ENCODE results near the gene FBXL15. TPM values are rescaled to one million over a fixed set of nuclear protein-coding genes. Genes with fewer than 3 reads are reported as not detected.
A peak's percentile ranks its signal among the peaks of the same experiment; 100 is the strongest.

Gene FBXL15
- total RNA-seq, 2 experiments from 2014 or later, result 14.1 to 15.7 TPM

DNA sequence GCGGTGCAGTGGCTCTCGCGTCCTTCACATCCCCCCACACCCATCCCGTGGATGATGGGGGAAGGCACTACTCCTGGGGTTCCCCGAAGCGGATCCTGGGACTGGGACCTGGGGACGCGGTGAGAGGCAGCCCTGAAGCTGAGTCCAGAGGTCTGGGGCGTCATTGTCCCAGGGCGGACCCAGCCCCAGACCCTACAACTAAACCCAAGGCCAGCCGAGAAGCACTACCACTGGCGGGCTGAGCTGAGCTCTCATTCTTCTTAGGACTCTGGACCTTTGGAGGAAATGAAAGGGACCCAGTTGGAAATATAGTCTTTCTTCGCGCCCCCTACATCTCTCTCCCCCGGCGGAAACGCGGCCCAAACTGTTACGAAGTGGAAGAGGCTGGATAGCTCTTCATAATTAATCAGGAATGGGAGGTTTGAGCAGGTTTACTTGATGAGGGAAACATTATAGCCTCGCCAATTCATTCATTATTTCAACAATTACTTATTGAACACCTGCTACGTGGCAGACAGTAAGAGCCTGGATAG is 389 bp upstream of the FBXL15 start:
- ChIA-PET POLR2A (interaction anchor here (0.9 to 7.3 kb wide), 18 partner anchors 10 to 304 kb away, joined by 3 to 73 read pairs (median 6); partner anchors contain the start of genes ARL3, C10orf95, CUEDC2 and NFKB2), CTCF (interaction anchor here (0.8 to 6.2 kb wide), 12 partner anchors 10 to 250 kb away, joined by 3 to 143 read pairs (median 5); partner anchors contain the start of genes C10orf95, CUEDC2 and NFKB2)
- intact Hi-C loops (cut with micrococcal nuclease), result no loop called here
- H3K36me3 Mint-ChIP-seq (ENCODE audit: low read depth), result peaks cover 8% of the 10 kb centered on the region
- DNase-seq, result peak; percentile 36
- no peaks in the 10 kb centered on the region for H3K9me3 Mint-ChIP-seq
- peaks cover 18% of the 10 kb centered on the region for H3K27me3 Mint-ChIP-seq
- no peak for ATAC-seq
- peak overlapping the region; percentile 91 for H3K27ac Mint-ChIP-seq
- peak overlapping the region; percentile 87 for H3K4me3 Mint-ChIP-seq
- peaks cover 22% of the 10 kb centered on the region for H3K4me1 Mint-ChIP-seq (ENCODE audit: low read depth)
- TF ChIP-seq, protein P1, sequence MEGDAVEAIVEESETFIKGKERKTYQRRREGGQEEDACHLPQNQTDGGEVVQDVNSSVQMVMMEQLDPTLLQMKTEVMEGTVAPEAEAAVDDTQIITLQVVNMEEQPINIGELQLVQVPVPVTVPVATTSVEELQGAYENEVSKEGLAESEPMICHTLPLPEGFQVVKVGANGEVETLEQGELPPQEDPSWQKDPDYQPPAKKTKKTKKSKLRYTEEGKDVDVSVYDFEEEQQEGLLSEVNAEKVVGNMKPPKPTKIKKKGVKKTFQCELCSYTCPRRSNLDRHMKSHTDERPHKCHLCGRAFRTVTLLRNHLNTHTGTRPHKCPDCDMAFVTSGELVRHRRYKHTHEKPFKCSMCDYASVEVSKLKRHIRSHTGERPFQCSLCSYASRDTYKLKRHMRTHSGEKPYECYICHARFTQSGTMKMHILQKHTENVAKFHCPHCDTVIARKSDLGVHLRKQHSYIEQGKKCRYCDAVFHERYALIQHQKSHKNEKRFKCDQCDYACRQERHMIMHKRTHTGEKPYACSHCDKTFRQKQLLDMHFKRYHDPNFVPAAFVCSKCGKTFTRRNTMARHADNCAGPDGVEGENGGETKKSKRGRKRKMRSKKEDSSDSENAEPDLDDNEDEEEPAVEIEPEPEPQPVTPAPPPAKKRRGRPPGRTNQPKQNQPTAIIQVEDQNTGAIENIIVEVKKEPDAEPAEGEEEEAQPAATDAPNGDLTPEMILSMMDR (IDR thresholded peaks at IDR 0.05), result no peak

DNA sequence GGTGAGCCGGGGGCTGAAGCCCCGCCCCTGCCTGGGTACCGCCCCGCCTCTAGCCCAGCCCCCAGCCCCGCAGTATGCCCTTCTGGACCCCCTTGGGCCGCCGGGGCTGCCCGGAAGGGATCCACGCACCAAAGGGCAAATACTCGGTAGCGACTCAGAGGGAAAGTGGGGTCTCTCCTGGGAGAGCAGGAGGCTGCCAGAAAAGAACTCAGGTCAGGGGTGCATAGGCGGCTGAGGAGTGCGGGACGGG is 796 bp downstream of the FBXL15 start:
- no peak for DNase-seq
- H3K4me1 Mint-ChIP-seq (ENCODE audit: low read depth), result peaks cover 31% of the 10 kb centered on the region
- intact Hi-C loops (cut with micrococcal nuclease), result no loop called here
- TF ChIP-seq, protein P1 (IDR thresholded peaks at IDR 0.05), result no peak
- H3K27me3 Mint-ChIP-seq, result peaks cover 13% of the 10 kb centered on the region
- ChIA-PET POLR2A (interaction anchor here (1.1 to 7.3 kb wide), 14 partner anchors 10 to 306 kb away, joined by 3 to 73 read pairs (median 22); partner anchors contain the start of genes ARL3, C10orf95, CUEDC2 and NFKB2), CTCF (interaction anchor here (1.0 to 6.2 kb wide), 13 partner anchors 8 to 191 kb away, joined by 3 to 143 read pairs (median 16); partner anchors contain the start of genes C10orf95, CUEDC2, NFKB2 and SUFU)
- no peak for ATAC-seq
- H3K9me3 Mint-ChIP-seq, result no peaks in the 10 kb centered on the region
- peaks cover 8% of the 10 kb centered on the region for H3K36me3 Mint-ChIP-seq (ENCODE audit: low read depth)
- H3K27ac Mint-ChIP-seq, result peak overlapping the region; percentile 91
- peak overlapping the region; percentile 87 for H3K4me3 Mint-ChIP-seq

- TF ChIP-seq, protein P1 (IDR thresholded peaks at IDR 0.05), result no peak
- Mint-ChIP-seq H3K27ac (peak overlapping the region; percentile 50), H3K36me3 (ENCODE audit: low read depth) (peaks cover 8% of the 10 kb centered on the region), H3K4me1 (ENCODE audit: low read depth) (peaks cover 36% of the 10 kb centered on the region), H3K9me3 (no peaks in the 10 kb centered on the region), H3K27me3 (peaks cover 12% of the 10 kb centered on the region), H3K4me3 (peak overlapping the region; percentile 87)
- DNase-seq (peak; percentile 51), ATAC-seq (no peak)
- POLR2A ChIA-PET, result interaction anchor here (0.6 to 7.3 kb wide), 12 partner anchors 10 to 306 kb away, joined by 3 to 73 read pairs (median 36); partner anchors contain the start of genes C10orf95, CUEDC2 and NFKB2
- CTCF ChIA-PET, result interaction anchor here (0.9 to 6.2 kb wide), 20 partner anchors 9 to 290 kb away, joined by 3 to 143 read pairs (median 6); partner anchors contain the start of genes C10orf95, CUEDC2, NFKB2 and PITX3
- intact Hi-C loops (cut with micrococcal nuclease), result no loop called here
Observed at GRCh38 chr10:102421757-102422512, 1.3 kb downstream of the FBXL15 start.

GRCh38 chr10:102422545-102423129 is 2.0 kb downstream of the FBXL15 start:
- H3K4me3 Mint-ChIP-seq, result peak overlapping the region; percentile 87
- peaks cover 43% of the 10 kb centered on the region for H3K4me1 Mint-ChIP-seq (ENCODE audit: low read depth)
- intact Hi-C loops (cut with micrococcal nuclease), result no loop called here
- ChIA-PET POLR2A (interaction anchor here (0.7 to 7.3 kb wide), 10 partner anchors 9 to 53 kb away, joined by 3 to 73 read pairs (median 39); partner anchors contain the start of genes C10orf95, CUEDC2 and NFKB2), CTCF (interaction anchor here (0.9 to 6.2 kb wide), 21 partner anchors 9 to 291 kb away, joined by 3 to 143 read pairs (median 5); partner anchors contain the start of genes C10orf95, CUEDC2, NFKB2 and PITX3)
- TF ChIP-seq, protein P1 (IDR thresholded peaks at IDR 0.05), result peak; percentile 75
- no peaks in the 10 kb centered on the region for H3K9me3 Mint-ChIP-seq
- H3K27ac Mint-ChIP-seq, result peak overlapping the region; percentile 50
- DNase-seq (peak; percentile 68), ATAC-seq (peak; percentile 14)
- peaks cover 6% of the 10 kb centered on the region for H3K27me3 Mint-ChIP-seq
- peaks cover 8% of the 10 kb centered on the region for H3K36me3 Mint-ChIP-seq (ENCODE audit: low read depth)

Data from activated CD8-positive, alpha-beta T cell treated with anti-CD3 and anti-CD28 coated beads for 36 hours (primary cell).